Measurements from ENCODE around the gene EHMT1. TPM values are rescaled to one million over a fixed set of nuclear protein-coding genes. Genes with fewer than 3 reads are reported as not detected.

Gene EHMT1
- total RNA-seq, 4 donors from 2014 or later: 77.1 to 149 (median 86.6) TPM

DNA sequence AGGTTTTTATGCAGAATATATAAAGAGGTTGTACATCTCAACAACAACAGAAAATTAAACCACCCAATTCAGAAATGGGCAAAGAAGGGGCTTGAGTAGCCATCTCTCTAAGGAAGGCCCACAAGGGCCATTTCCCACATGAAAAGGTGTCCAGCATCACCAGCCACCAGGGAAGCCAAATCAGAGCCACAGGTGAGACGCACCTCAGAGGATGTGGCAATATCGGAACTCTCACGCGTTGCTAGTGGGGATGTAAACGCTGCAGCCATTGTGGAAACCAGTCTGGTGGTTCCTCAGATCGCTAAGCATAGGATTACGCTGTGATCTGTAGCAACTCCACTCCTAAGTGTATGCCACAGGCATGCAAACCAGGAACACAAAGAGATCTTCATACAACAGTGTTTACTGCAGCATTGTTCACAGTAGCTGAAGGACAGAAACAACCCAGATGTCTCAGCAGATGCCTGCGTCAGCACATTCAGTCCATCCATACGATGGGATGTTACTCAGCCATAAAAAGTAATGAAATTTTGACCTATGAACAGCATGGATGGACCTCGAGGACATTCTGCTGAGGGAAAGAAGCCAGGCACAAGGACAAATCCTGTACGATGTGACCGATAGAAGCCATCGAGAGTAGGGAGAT, 174.5 kb downstream of the EHMT1 start:
- Histone ChIP-seq H3K36me3 (peaks cover 81% of the 10 kb centered on the region), H3K27me3 (no peaks in the 10 kb centered on the region), H3K4me3 (no peak overlapping the region), H3K9me3 (no peaks in the 10 kb centered on the region), H3K27ac (no peak overlapping the region), H3K4me1 (no peaks in the 10 kb centered on the region)
- 85% methylated on average over 13 of the region's 13 CpGs for WGBS
- no peak for TF ChIP-seq POLR2AphosphoS5 (IDR thresholded peaks at IDR 0.05)
- no peak for TF ChIP-seq POLR2A (IDR thresholded peaks at IDR 0.05)
- no peak for TF ChIP-seq EP300 (IDR thresholded peaks at IDR 0.05)
- TF ChIP-seq, protein P1, sequence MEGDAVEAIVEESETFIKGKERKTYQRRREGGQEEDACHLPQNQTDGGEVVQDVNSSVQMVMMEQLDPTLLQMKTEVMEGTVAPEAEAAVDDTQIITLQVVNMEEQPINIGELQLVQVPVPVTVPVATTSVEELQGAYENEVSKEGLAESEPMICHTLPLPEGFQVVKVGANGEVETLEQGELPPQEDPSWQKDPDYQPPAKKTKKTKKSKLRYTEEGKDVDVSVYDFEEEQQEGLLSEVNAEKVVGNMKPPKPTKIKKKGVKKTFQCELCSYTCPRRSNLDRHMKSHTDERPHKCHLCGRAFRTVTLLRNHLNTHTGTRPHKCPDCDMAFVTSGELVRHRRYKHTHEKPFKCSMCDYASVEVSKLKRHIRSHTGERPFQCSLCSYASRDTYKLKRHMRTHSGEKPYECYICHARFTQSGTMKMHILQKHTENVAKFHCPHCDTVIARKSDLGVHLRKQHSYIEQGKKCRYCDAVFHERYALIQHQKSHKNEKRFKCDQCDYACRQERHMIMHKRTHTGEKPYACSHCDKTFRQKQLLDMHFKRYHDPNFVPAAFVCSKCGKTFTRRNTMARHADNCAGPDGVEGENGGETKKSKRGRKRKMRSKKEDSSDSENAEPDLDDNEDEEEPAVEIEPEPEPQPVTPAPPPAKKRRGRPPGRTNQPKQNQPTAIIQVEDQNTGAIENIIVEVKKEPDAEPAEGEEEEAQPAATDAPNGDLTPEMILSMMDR (IDR thresholded peaks at IDR 0.05): no peak
- no peak for DNase-seq (ENCODE audit: low spot score in 2 of 2)

DNA sequence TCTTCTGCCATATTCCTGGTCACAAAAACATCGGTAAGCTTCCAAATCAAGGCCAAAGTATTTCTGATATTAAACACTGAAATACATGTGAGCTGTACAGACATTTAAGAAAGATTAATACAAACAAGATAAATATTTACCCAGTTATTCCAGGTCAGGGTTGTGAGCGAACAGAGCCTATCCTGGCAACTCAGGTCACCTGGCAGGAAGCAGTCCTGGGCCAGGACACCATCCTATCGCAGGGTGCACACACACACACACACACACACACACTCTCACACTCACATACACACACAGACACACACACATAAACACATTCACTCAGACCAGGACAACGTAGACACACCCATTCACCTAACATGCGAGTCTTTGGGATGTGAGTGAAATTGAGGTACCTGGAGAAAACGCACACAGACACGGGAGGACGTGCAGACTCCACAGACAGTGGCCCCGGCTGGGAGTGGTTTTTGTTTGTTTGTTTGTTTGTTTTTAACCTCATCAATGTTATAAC, 176.4 kb downstream of the EHMT1 start:
- DNase-seq (ENCODE audit: low spot score in 2 of 2): no peak
- H3K4me1 ChIP-seq: no peaks in the 10 kb centered on the region
- TF ChIP-seq, protein P1 (IDR thresholded peaks at IDR 0.05): no peak
- no peak for TF ChIP-seq POLR2AphosphoS5 (IDR thresholded peaks at IDR 0.05)
- no peak for TF ChIP-seq POLR2A (IDR thresholded peaks at IDR 0.05)
- TF ChIP-seq EP300 (IDR thresholded peaks at IDR 0.05): no peak
- peaks cover 92% of the 10 kb centered on the region for H3K36me3 ChIP-seq
- H3K27ac ChIP-seq: no peak overlapping the region
- 84% methylated on average over 9 of the region's 9 CpGs for WGBS
- H3K9me3 ChIP-seq: no peaks in the 10 kb centered on the region
- H3K4me3 ChIP-seq: no peak overlapping the region
- no peaks in the 10 kb centered on the region for H3K27me3 ChIP-seq

DNA sequence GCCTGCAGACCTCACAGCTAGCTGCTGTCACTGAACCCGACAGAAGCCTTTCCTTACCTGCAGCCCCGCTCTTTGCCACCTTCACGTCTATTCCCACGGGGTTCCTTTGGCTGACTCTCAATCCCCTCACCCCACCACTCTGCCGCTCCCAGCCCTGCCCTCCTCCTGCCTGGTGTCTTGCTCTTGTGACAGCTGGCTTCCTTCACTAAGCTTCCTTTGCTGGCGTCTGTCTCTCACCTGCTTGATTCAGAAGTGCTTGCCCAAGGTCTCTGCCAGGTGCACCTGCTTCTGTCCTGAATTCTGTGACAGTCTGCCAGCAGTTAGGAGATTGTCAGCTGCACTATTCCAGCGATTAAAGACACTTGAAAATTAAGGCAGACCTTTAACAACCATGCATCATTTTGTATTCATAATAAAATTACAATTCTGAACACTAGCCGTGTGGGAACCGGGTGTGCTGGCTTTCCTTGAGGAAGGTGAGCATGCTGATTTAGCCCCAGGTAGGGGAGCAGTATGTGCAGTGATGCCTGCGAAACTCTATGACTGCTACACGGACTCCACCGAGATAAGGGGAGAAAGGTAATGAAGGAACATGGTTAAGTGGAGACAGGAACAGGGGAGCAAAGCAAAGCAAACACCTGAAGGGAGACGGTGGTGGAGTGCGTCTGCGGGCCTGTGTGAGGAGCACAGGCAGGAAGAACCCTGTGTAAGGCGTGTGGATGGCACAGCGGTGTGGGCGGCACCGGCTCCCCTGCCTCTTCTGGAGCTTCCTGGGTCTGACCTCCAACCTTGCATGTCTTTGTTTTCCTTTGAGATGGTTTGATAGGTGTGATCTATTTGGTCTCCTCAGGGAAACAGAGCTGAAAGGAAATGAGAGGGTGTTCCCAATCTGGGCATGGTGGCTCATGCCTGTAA, 178.7 kb downstream of the EHMT1 start:
- peaks cover 92% of the 10 kb centered on the region for H3K36me3 ChIP-seq

DNA sequence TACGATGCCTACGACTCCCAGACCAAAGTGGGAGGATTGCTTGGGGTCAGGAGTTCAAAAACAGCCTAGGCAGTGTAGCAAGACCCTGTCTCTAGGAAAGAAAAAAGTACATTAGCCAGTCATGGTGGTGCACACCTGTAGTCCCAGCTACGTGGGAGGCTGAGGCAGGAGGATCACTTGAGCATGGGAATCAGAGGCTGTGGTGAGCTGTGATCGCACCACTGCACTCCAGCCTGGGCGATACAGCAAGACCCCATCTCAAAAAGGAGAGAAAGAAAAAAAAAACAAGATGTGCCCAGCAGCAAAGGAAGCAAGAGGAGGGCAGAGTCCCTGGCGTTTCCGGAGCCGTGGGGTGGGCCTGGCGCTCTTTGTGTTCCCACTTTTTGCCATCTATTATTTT, 179.3 kb downstream of the EHMT1 start:
- DNase-seq (ENCODE audit: low spot score in 2 of 2): no peak

More for the DNA sequence above, 178.7 kb downstream of the EHMT1 start:
- H3K9me3 ChIP-seq: no peaks in the 10 kb centered on the region
- TF ChIP-seq POLR2AphosphoS5 (IDR thresholded peaks at IDR 0.05): no peak
- no peak for TF ChIP-seq POLR2A (IDR thresholded peaks at IDR 0.05)
- no peak for TF ChIP-seq EP300 (IDR thresholded peaks at IDR 0.05)
- TF ChIP-seq, protein P1 (IDR thresholded peaks at IDR 0.05): no peak
- DNase-seq (ENCODE audit: low spot score in 2 of 2): no peak
- H3K27ac ChIP-seq: no peak overlapping the region
- H3K27me3 ChIP-seq: no peaks in the 10 kb centered on the region
- WGBS: 93% methylated on average over 19 of the region's 19 CpGs
- no peak overlapping the region for H3K4me3 ChIP-seq
- no peaks in the 10 kb centered on the region for H3K4me1 ChIP-seq

More for the DNA sequence above, 179.3 kb downstream of the EHMT1 start:
- Histone ChIP-seq H3K9me3 (no peaks in the 10 kb centered on the region), H3K27ac (no peak overlapping the region), H3K4me1 (no peaks in the 10 kb centered on the region), H3K4me3 (no peak overlapping the region), H3K36me3 (peaks cover 92% of the 10 kb centered on the region), H3K27me3 (no peaks in the 10 kb centered on the region)
- TF ChIP-seq, protein P1 (IDR thresholded peaks at IDR 0.05): no peak
- no peak for TF ChIP-seq EP300 (IDR thresholded peaks at IDR 0.05)
- TF ChIP-seq POLR2A (IDR thresholded peaks at IDR 0.05): no peak
- no peak for TF ChIP-seq POLR2AphosphoS5 (IDR thresholded peaks at IDR 0.05)
- WGBS: 93% methylated on average over 9 of the region's 9 CpGs
